GM23338 (cell line): ENCODE results near the gene LTBP2. TPM values are rescaled to one million over a fixed set of nuclear protein-coding genes. Genes with fewer than 3 reads are reported as not detected.
A peak's percentile ranks its signal among the peaks of the same experiment; 100 is the strongest.

Source experiments
- ATAC-seq: fragments of 200-7000 bp; cut with Tn5 transposase; 3 replicates; pipeline ENCODE4 v1.9.1; 2020
- DNase-seq: peaks from one replicate; pipeline ENCODE4 v3.0.0-alpha.2; 2015; ENCODE audit warnings: low spot score
- H2AFZ ChIP-seq: fragments of 200-600 bp; sonication (generic); 2 replicates; pipeline ENCODE4 v1.8.0; 2016; ENCODE audit warnings: antibody characterized with exemption, mild to moderate bottlenecking, moderate library complexity
- H3F3A ChIP-seq: fragments of 200-600 bp; sonication (generic); replicated peaks from 2 replicates; pipeline ENCODE4 v1.8.0; 2017; ENCODE audit warnings: antibody characterized with exemption, mixed run types, low read depth
- H3K27ac ChIP-seq: fragments of 200-600 bp; sonication (generic); 2 replicates; pipeline ENCODE4 v1.6.1; 2016; ENCODE audit warnings: low read depth
- H3K27me3 ChIP-seq: fragments of 200-600 bp; sonication (generic); 2 replicates; pipeline ENCODE4 v1.8.0; 2016; ENCODE audit warnings: mild to moderate bottlenecking, mixed run types, moderate library complexity; ENCODE audit not compliant: insufficient read depth
- H3K36me3 ChIP-seq: fragments of 200-600 bp; sonication (generic); 2 replicates; pipeline ENCODE4 v1.8.0; 2016; ENCODE audit warnings: mild to moderate bottlenecking; ENCODE audit not compliant: insufficient read depth
- H3K4me1 ChIP-seq: fragments of 200-600 bp; sonication (generic); 2 replicates; pipeline ENCODE4 v1.8.0; 2016; ENCODE audit warnings: mild to moderate bottlenecking, moderate library complexity; ENCODE audit not compliant: insufficient read depth
- H3K4me2 ChIP-seq: fragments of 200-600 bp; sonication (generic); 2 replicates; pipeline ENCODE4 v1.7.1; 2017; ENCODE audit warnings: mixed run types
- H3K4me3 ChIP-seq: fragments of 200-600 bp; sonication (generic); 2 replicates; pipeline ENCODE4 v1.6.1; 2016; ENCODE audit warnings: mixed run types
- H3K79me2 ChIP-seq: fragments of 200-600 bp; sonication (generic); replicated peaks from 2 replicates; pipeline ENCODE4 v1.8.0; 2017; ENCODE audit warnings: mild to moderate bottlenecking; ENCODE audit not compliant: insufficient read depth
- H3K9me2 ChIP-seq: fragments of 200-600 bp; sonication (generic); 2 replicates; pipeline ENCODE4 v1.8.0; 2017; ENCODE audit not compliant: insufficient read depth
- H4K20me1 ChIP-seq: fragments of 200-600 bp; sonication (generic); replicated peaks from 2 replicates; pipeline ENCODE4 v1.8.0; 2017; ENCODE audit warnings: mild to moderate bottlenecking; ENCODE audit not compliant: insufficient read depth
- H3K27ac Mint-ChIP-seq: 2 replicates; pipeline ENCODE4 v1.8.0; 2020; ENCODE audit warnings: inconsistent platforms, mild to moderate bottlenecking, moderate library complexity, mixed read lengths
- H3K27me3 Mint-ChIP-seq: 3 replicates; pipeline ENCODE4 v1.8.0; 2022; ENCODE audit warnings: low read depth, mild to moderate bottlenecking, moderate library complexity, mixed read lengths, inconsistent platforms; ENCODE audit not compliant: insufficient read depth, poor library complexity
- H3K36me3 Mint-ChIP-seq: 3 replicates; pipeline ENCODE4 v1.8.0; 2021; ENCODE audit warnings: low read depth, mild to moderate bottlenecking, inconsistent platforms, moderate library complexity, mixed read lengths
- H3K4me1 Mint-ChIP-seq: 3 replicates; pipeline ENCODE4 v1.8.0; 2020; ENCODE audit warnings: mild to moderate bottlenecking, inconsistent platforms, mixed read lengths
- H3K4me3 Mint-ChIP-seq: 3 replicates; pipeline ENCODE4 v1.8.0; 2021; ENCODE audit warnings: moderate library complexity, mild to moderate bottlenecking, inconsistent platforms, mixed read lengths
- H3K9me3 Mint-ChIP-seq: 3 replicates; pipeline ENCODE4 v1.8.0; 2020; ENCODE audit warnings: moderate library complexity, mild to moderate bottlenecking, inconsistent platforms, mixed read lengths
- CREB1 ChIP-seq: fragments of 250-450 bp; sonication (Bioruptor Pico); IDR thresholded peaks from 2 replicates; pipeline ENCODE4 v1.5.0; 2020; ENCODE audit warnings: low read depth, mild to moderate bottlenecking, moderate library complexity
- CTCF ChIP-seq, 2 experiments: fragments of 200-600 bp in 1 of 2; sonication (generic) in 1 of 2; conservative IDR thresholded peaks; 2 replicates each; pipeline versions ENCODE4 v1.5.1 to v1.6.1; 2016 to 2017; ENCODE audit warnings: antibody characterized with exemption in 2 of 2, low read depth in 2 of 2, mild to moderate bottlenecking in 2 of 2, moderate library complexity in 1 of 2
- ETS1 ChIP-seq: IDR thresholded peaks from 2 replicates; pipeline ENCODE4 v1.6.1; 2016; ENCODE audit warnings: antibody characterized with exemption
- EZH2 ChIP-seq: fragments of 200-600 bp; sonication (generic); IDR thresholded peaks from one replicate; pipeline ENCODE4 v1.8.0; 2017; ENCODE audit warnings: antibody characterized with exemption, mild to moderate bottlenecking, low read depth; ENCODE audit not compliant: unreplicated experiment
- EZH2phosphoT487 ChIP-seq: fragments of 200-600 bp; sonication (generic); IDR thresholded peaks from one replicate; pipeline ENCODE4 v1.8.1; 2018; ENCODE audit warnings: antibody characterized with exemption; ENCODE audit not compliant: unreplicated experiment
- JUNB ChIP-seq: IDR thresholded peaks from one replicate; pipeline ENCODE4 v1.6.1; 2016; ENCODE audit warnings: antibody characterized with exemption; ENCODE audit not compliant: unreplicated experiment
- NANOG ChIP-seq: IDR thresholded peaks from 2 replicates; pipeline ENCODE4 v1.6.1; 2016; ENCODE audit warnings: antibody characterized with exemption, borderline replicate concordance
- POLR2AphosphoS5 ChIP-seq: IDR thresholded peaks from 2 replicates; pipeline ENCODE4 v1.6.1; 2016; ENCODE audit warnings: antibody characterized with exemption, low read depth
- REST ChIP-seq: IDR thresholded peaks from one replicate; pipeline ENCODE4 v1.6.1; 2018; ENCODE audit warnings: antibody characterized with exemption; ENCODE audit not compliant: unreplicated experiment
- ZNF331 ChIP-seq: fragments of 250-450 bp; sonication (Bioruptor Pico); IDR thresholded peaks from 2 replicates; pipeline ENCODE4 v1.5.0; 2020; ENCODE audit warnings: low read depth, mild to moderate bottlenecking, moderate library complexity
- ZNF462 ChIP-seq: fragments of 250-450 bp; sonication (Bioruptor Pico); IDR thresholded peaks from 2 replicates; pipeline ENCODE4 v1.5.0; 2020; ENCODE audit warnings: mild to moderate bottlenecking, moderate library complexity
- polyA plus RNA-seq: library from polyadenylated mRNA; unstranded; fragments of >200 nt; fragmentation: Nextera tagmentation; extraction: Ambion mirVana; gene quantifications from 2 replicates; pipeline ENCODE4 v1.2.1, GENCODE V29; 2016
- total RNA-seq: library from RNA; depleted of rRNA; stranded (reverse); fragments of >200 nt; shearing (Covaris generic); gene quantifications from 2 replicates; pipeline ENCODE4 v1.2.3, GENCODE V29; 2014

The LTBP2 gene
- total and polyA plus RNA-seq, 2 experiments from 2014 or later = 0.27 to 0.49 TPM

- Histone ChIP-seq H2AFZ (no peak overlapping the region), H3K36me3 (no peaks in the 10 kb centered on the region), H4K20me1 (no peaks in the 10 kb centered on the region), H3K27me3 (no peaks in the 10 kb centered on the region), H3F3A (no peaks in the 10 kb centered on the region), H3K27ac (no peak overlapping the region), H3K4me3 (no peak overlapping the region), H3K4me2 (no peak overlapping the region), H3K79me2 (no peaks in the 10 kb centered on the region), H3K9me2 (no peaks in the 10 kb centered on the region; the same call in 1 of the 2 replicates), H3K4me1 (no peaks in the 10 kb centered on the region)
- TF ChIP-seq POLR2AphosphoS5 (no peak), EZH2phosphoT487 (no peak), CTCF (conservative IDR thresholded peaks at IDR 0.05; ENCODE audit: low read depth in 2 of 2) (no peak), ZNF462 (CRISPR knock-in tag) (no peak), CREB1 (CRISPR knock-in tag) (no peak), EZH2 (no peak), ETS1 (no peak), NANOG (no peak), ZNF331 (CRISPR knock-in tag) (no peak), JUNB (no peak), REST (no peak)
- ATAC-seq (peak; percentile 6; the same call in 2 of the 3 replicates), DNase-seq (no peak)
- Mint-ChIP-seq H3K36me3 (no peaks in the 10 kb centered on the region), H3K27me3 (peaks cover 31% of the 10 kb centered on the region), H3K4me1 (peaks cover 38% of the 10 kb centered on the region), H3K27ac (no peak overlapping the region), H3K9me3 (no peaks in the 10 kb centered on the region; the same call in 2 of the 3 replicates), H3K4me3 (no peak overlapping the region)
Measured at GRCh38 chr14:74510223-74510931, 101.7 kb downstream of the LTBP2 start.
